Measurements from ENCODE around the gene IL10RA.
"Not testable (repeated sequence)": the region's sequence is repeated elsewhere in the genome, so short reads cannot be mapped to it uniquely, and the experiment has no call there.

IL10RA gene

DNA sequence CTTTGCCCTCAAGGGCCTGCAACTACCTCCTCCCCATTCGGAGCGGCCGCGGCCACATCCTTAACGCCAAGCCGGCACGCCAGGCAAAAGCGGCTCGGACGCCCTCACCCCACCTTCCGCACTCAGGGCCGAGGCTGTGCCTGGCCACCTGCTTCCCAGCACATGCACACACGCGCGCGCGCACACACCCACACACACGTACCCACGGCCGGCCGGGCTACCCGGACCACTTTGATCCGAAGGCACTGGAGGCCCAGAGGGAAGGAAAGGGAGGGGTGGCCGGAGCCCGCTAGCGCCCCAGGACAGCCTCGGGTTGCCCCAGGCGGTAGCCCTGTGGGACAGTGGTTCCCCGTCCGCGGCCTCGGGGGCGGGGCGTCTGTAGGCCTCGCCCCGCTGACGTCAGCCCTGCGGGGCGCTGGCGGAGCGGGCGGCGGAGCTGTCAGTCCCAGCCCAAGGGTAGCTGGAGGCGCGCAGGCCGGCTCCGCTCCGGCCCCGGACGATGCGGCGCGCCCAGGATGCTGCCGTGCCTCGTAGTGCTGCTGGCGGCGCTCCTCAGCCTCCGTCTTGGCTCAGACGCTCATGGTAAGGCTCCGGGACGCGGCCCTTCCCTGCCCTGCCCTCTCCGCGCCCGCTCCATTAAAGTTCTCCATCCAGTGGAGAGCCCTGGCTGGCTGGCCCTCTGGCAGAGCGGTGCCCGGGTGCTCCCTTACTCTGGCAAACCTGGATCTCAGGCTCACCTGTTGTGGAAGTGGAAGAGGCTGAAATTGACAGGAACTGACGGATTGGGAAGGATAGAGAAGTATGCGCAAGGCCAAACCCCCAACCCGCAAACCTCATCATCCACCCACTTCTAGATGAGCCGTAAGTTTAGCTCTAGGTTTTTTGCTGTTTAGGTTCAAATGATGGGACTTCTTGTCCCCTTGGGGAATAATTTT, at the start of gene IL10RA:
TSS of gene IL10RA (plus strand) at position 442 of the 935 bp plus-strand sequence. CDS start at position 516, 74 bp downstream.
- DNase-seq (ENCODE audit: low spot score) = peak; percentile 88

DNA sequence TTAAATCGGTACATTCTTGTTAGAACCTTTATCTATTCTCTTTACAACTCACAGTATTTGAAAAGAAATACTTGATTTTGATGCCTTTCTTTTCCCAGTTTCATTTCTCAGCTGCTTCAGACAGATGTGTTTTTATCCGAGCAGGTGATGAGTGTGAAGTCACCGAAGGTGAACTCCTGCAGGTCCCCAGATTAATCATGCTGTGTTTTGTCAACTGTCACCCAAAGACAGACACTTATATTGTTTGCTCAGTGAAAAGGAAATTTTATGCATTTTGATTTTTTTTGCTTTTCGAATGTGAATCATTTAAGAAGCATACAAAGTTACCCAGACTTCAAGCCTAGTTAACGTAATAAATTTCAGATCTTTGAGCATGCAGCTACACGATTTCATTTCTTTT, 49.2 kb upstream of the IL10RA start:
- no peak for DNase-seq (ENCODE audit: low spot score)

DNA sequence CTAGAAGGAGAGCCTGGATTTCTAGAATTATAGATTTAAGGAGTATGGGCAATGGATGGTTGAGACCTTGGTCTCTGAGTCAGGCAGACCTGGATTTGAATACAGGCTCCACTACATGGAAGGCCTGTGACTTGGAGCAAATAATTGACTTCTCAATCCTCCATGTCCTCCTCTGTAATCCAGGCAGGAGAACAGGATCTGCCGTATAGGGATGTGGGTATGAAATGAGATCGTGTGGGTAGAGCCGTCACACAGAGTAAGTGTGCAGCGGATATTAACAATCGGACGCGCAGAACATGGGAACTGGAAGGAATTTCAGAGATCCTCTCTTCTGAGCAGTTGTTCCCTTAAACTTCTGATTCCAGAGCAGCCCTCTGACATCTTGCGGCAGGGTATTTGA, 45.5 kb upstream of the IL10RA start:
- DNase-seq (ENCODE audit: low spot score) = no peak

DNA sequence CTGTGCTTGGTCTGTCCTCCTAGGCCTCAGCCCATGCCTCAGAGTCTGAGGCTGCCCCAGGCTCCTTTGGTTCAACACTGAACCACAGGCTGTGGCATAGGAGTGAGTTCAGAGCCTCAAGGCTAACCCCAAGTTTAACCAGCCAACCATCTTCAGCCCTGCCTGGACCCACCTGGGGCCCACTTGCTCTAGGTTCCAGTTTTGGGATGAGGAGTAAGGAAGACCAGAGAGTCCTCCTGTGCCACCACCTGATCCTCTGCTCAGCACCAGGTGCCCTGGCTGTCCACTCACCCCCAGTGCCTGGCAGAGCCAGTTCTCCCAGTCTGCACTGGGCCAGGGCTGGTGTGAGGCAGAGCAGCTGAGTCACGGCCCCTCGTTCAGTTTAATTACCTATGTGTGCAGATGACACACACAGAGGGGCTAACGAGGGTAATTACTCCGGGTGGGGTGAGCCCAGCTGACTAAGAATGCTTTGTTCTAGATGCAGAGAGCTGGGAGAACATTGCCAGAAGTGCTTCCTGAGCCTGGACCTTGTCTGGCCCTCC, 45.0 kb upstream of the IL10RA start:
- no peak for DNase-seq (ENCODE audit: low spot score)

DNA sequence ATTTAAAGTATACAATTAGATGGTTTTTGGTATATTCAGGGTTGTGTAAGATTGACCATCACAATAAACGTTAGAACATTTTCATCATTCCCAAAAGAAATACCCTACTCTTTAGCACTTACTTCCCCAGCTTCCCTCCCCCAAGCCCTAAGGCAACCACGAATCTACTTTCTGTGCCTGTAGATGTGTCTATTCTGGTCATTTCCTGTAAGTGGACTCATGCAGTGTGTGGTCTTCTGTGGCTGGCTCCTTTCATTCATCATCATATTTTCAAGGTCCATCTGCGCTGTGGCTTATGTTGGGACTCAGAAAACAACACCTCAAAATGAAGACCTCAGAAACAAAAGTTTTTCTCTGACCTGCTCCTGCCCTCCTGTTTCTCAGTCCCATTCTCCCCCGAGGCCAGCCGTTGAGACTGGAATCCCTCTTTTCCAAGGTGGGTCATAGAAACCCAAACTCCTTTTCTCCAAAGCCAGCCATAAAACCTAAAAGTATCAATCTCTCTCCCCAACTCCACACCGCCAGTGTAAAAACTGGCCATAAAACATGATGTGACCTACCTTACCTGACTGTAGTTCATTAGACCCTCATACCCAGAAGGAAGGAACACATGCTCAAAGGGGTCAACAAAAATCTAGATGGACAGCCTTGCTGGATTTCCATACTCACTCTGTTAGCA, 44.1 kb upstream of the IL10RA start:
- no peak for DNase-seq (ENCODE audit: low spot score)

DNA sequence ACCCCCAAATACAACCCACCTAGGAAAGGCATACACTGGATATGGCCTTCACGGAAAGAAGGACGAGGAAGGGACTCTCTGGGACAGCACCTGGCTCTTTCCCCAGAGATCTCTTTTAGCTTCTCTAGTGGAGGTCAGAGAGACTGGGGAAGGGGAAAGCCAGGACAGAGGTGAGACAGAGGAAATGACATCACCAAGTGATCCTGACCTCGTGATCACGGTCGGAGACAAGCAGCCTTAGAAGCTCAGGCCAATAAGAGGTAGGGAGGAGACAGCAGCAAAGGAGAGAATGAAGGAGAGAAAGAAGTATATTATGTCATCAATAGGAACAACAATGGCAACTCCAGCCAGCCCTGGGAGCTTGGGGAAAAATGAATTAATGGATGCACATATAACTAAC, 41.6 kb upstream of the IL10RA start:
- no peak for DNase-seq (ENCODE audit: low spot score)

DNA sequence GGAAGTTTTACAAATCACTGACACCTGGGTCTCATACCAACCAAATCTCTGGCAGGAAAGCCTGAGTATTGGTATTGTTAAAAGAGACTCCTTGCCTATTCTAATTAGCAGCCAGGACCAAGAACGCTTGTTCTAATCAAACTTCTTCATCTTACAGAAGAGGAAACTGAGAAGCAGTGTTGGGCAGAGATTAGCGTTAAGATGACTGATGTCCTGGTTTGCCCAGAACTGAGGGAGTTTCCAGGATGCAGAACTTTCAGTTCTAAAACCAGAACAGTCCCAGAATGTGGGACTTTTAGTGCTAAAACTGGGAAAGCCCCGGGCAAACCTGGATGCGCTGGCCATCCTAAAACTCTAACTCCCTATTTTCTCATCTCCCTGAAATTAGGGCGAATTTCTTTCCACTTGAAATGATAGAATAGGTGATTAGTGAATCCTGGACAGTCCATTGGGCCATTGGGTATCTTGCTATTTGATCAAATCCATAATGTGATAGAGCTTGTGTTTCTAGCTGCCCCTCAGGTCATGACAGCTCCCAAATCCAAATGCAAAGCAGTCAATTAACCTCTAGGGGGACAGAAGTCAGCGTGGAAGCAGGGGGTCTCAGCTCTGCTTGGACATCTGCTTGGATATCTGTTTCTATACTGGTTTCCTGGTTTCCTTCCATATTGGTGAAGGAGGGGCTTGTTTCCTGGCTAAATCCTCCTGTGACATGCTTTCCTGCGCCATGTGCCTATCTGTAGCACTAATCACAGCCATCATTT, 41.0 kb upstream of the IL10RA start:
- DNase-seq (ENCODE audit: low spot score) = peak; percentile 14

DNA sequence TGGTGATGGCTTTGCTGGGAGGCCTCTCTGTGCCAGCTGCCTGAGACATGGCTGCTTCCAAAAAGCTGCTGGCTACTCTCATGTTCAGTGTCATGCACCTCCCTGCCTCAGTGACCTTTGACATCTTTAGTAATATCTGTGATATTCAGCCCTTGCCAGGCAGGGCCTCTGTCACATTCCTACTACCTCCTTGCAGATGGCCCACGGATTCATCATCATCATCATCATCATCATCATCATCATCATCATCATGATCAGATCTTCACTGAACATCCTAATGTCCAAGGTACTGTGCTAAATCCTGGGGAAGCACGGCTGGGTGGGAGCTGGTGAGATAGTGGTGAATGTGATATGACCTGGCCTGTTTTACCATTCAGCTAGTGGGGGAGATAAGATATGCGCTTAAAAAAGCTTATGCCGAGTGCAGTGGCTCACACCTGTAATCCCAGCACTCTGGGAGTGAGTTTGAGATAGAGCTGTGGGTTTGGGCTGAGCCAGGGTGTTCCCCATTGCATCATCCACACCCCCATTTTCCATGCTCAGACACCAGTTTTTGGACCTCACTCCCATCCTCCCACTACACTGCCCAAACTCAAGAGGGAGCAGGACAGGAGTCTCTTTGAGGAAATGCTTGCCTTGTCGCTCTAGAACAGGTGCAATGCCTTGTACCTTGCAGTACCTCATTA, 39.9 kb upstream of the IL10RA start:
- no peak for DNase-seq (ENCODE audit: low spot score)

DNA sequence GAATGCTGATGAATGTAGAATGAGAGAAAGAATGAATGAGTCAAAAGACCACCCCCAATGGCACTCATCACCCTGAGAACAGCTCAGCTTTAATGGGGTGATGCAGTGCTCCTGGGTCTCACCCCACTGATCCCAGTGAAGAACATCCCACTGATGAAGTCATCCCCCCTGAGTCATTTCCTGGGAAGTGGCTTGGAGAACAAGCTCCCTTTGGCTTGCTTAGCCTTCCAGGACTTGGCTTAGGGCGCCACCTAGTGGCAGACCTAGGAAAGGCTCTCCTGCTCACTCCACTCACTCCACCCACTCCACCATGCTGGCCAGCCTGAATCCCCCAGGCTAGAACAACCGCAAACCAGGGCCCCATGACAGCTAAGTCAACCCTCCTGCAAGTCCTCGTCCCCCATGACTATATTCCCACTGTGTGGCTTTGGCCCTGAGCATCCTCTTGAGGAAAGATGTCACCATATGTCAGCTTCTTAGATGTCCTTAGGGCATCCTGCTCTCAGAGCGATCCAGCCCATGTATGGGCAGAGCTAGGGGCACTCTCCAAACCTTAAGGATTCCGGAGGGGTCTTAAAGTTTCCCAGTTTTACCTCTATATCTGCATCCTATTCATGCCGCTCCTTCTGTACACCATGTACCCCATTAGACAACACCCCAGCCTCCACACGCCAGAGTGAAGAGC, 39.2 kb upstream of the IL10RA start:
- peak; percentile 86 for DNase-seq (ENCODE audit: low spot score)

DNA sequence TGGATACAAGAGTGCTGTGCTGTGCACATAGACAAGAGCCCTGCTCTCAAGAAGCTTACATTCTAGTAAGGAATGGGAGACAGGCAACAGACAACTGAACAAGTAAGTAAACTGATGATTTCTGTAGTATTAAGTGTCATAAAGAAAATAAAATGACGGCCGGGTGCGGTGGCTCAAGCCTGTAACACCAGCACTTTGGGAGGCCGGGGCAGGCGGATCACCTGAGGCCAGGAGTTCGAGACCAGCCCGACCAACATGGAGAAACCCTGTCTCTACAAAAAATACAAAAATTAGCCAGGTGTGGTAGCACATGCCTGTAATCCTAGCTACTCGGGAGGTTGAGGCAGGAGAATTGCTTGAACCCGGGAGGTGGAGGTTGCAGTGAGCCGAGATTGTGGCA, 38.4 kb upstream of the IL10RA start:
- not testable (repeated sequence) for DNase-seq (ENCODE audit: low spot score)

DNA sequence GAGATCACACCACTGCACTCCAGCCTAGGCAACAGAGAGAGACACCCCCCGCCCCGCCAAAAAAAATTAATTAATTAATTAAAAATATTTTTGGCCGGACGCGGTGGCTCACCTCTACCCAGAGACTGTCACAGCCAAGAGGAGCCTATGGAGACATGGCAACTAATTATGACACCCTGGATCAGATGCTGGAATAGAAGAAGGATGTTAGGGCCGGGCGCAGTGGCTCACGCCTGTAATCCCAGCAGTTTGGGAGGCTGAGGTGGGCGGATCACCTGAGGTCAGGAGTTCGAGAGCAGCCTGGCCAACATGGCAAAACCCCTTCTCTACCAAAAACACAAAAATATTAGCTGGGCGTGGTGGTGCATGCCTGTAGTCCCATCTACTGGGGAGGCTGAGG, 37.7 kb upstream of the IL10RA start:
- DNase-seq (ENCODE audit: low spot score) = not testable (repeated sequence)

DNA sequence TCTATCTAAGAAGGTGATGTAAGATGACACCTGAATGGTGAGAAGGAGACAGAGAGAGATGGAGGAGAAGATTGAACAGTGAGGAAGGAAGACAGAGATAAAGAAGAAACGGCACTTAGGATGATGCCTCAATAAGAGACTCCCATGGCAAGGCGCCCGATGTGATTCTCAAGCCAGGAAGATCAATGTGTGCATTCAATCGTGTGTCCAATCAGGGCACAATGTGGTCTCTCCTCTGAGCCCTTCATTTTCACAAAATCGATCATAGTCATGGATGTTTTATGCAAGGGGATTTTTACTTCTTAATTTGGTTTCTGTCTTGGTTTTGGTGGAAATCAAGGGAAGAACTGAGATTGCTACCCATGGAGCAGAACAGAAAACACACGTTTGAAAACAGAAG, 37.1 kb upstream of the IL10RA start:
- no peak for DNase-seq (ENCODE audit: low spot score)

DNA sequence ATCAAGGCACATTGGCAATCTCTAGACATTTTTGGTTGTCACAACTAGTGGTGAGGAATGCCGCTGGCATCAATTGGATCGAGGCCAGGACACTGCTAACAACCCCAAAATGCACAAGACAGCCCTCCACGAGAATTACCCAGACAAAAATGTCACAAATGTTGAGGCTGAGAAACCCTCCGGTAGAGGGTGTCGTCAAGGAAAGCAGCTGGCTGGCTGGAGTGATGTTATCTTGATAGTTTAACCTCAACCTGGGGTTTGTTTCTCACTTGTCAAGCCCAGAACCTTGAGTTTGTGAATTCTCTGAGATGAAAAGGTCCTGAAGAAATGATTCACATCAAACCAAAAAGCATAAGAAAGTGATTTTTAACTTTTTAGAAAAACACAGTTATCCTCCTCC, 35.9 kb upstream of the IL10RA start:
- peak; percentile 72 for DNase-seq (ENCODE audit: low spot score)

DNA sequence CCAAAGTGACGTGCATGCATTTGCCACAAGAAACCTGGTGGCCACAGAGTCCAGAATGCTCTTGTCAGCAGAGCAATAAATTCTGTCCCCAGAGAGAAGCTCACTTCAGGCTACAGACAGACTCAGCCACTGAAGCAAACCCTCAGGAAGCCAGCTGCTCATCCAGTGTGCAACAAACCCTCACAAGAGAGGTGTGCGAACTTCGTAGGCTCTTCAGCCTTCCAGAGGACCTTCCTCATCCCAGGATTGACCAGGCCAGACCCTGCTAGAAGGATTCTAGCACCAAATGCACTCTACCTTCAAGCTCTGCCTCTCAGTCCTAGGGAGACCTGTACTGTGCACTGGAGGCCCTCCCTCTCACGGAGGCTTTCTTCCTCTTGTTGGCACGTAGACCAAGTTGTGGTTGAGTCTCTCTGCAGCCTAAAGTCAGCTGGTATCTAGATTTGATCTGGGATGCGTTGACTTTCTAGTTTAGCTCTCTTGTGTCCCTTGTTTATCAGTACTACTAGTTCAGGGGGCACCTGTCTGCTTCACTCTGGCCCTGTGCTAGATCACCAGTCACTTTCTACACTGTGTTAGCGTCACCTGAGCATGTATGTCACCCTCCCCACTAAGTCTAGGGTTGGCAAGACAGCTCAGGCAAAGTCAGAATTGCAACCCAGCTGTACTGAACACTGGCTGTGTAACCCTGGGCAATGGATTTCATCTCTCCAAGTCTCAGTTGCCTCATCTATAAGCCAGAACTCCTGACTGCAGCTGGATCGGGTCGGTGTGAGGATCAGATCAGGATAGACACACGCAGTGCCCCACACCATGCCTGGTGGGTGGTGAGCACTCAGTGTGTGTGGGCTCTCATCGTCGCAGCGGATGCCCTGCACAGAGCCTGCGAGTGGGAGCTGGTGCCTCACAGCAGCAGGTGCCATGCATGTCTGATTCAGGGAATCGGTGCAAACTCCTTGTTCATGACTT, 34.9 kb upstream of the IL10RA start:
- peak; percentile 25 for DNase-seq (ENCODE audit: low spot score)

DNA sequence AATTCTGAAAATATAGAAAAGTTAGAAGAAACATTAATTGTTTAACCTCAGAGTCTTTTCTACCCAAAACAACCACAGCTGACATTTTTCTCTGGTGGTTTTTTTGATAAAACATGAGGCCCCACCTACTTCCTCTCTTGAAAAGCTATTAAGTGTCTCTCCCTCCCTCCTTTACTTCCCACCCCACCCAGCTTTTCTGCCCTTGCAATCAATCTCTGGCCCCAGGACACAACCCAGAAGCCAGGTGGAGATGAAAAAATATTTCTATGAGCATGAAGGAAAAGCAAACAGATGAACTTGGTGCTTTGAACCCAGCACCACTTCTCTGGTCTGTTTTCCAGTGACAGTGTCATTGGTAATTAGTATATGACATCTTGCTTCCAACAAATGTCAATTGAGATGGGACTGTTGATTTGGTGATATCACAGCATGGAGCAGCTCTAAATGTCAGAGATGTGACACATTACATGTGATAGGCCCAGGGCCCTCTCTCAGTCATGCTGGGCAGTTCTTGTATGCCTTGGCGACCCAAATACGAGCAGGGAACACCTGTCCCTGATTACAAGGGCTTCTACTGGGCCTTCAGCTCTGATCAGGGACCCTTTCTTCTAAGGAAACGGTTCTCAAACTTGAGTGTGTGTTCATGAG, 33.0 kb upstream of the IL10RA start:
- no peak for DNase-seq (ENCODE audit: low spot score)

DNA sequence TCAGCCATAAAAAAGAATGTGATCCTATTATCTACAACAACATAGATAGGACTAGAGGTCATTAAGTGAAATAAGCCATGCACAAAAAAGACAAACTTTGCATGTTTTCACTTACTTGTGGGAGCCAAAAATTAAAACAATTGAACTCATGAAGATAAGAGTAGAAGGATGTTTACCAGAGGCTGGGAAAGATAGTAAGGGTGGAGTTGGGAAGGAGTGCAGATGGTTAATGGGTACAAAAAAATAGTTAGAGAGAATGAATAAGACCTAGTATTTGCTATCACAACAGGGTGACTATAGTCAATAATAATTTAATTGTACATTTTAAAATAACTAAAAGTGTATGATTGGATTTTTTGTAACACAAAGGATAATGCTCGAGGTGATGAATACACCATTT, 27.2 kb upstream of the IL10RA start:
- no peak for DNase-seq (ENCODE audit: low spot score)

DNA sequence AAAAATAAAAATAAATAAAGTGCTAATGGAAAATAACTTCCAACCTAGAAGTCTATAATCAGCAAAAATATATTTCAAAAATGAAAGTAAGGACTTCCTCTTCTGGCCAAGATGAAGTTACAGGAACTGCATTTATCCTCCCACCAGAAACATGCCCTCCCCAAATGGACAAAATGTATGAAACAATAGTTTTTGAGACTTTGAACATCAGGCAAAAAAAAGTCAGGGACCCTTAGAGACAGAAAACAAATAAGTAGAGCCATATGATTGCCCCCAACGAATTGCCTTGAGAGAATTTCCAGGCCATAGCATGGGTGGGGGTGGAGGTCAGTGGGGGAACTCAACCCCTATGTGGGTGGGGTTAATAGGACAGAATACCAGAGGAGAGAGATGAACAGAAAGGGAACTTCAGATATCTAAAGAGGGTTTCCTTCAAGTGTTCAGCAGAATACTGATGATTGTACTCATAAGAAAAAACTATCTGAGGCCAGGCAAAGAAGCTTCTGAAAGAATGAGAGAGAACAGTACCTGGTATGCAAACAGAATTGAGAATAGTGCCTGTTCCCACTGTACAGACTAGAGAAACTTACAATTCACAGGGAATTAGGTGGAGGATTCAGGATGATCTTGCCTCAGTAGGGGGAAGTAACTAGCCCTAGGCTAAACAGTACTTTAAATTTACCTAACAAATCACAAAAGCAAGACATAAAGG, 26.6 kb upstream of the IL10RA start:
- no peak for DNase-seq (ENCODE audit: low spot score)

DNA sequence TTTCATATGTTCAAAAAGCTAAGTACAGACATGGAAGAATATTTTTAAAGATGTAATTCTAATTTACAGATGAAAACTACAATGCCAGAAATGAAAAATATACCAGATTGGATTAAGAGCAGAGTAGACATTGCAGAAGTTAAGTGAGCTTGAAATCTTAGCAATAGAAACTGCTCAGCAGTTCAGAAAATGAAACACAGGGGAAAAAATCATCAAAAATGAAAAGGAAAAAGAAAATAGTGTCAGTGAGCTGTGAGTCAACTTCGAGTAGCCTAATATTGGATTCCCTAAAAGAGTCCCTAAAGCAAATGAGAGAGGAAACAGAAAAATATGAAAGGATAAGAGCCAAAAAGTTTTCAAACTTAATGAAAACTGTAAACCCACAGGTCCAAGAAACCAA, 25.8 kb upstream of the IL10RA start:
- no peak for DNase-seq (ENCODE audit: low spot score)

DNA sequence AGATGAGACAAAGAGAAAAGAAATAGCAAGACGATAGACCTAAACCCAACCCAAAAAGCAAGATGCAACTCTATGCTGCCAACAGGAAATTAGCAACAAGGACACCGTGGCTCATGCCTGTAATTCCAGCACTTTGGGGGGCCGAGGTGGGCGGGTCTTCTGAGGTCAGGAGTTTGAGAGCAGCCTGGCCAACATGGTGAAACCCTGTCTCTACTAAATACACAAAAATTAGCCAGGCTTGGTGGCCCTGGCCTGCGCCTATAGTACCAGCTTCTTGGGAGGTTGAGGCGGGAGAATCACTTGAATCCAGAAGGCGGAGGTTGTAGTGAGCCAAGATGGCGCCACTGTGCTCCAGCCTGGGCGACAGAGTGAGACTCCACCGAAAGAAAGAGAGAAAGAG, 24.3 kb upstream of the IL10RA start:
- no peak for DNase-seq (ENCODE audit: low spot score)

All from activated CD4-positive, alpha-beta T cell treated with anti-CD3 and anti-CD28 coated beads, Interleukin-2, Interleukin-4, amounts not matched to agents 100 ng/mL and 50 ng/mL, durations not matched to agents 16 hours and 8 hours (primary cell).